ENCODE data around the gene LRRC8D. TPM values are rescaled to one million over a fixed set of nuclear protein-coding genes. Genes with fewer than 3 reads are reported as not detected.

Gene LRRC8D
- total and polyA plus RNA-seq, 2 of the 4 experiments (the other 2 are of a cell fraction) = 34.1 to 35.3 TPM

GRCh38 chr1:89959719-89960118 lies 138.9 kb downstream of the LRRC8D start:
- no CpG with 5 or more reads among the region's 2 CpGs for WGBS, 2 experiments (ENCODE audit: extremely low coverage in 2 of 2, insufficient read length in 1 of 2)

More at GRCh38 chr1:89959719-89960118, 138.9 kb downstream of the LRRC8D start:
- POLR2A ChIA-PET (ENCODE audit: unreplicated experiment) = no interaction called here
- Histone ChIP-seq H3K23ac (ENCODE audit: low read depth, low read length) (no peak overlapping the region), H3K56ac (ENCODE audit: extremely low read depth, insufficient read depth, low read length) (no peak overlapping the region), H2BK120ac (ENCODE audit: low read depth, low read length) (no peak overlapping the region), H3K18ac (ENCODE audit: low read depth, low read length) (no peak overlapping the region), H3K27ac (ENCODE audit: insufficient read depth, low read length) (no peak overlapping the region), H4K5ac (ENCODE audit: low read depth, low read length) (no peak overlapping the region), H3K79me1 (ENCODE audit: low read depth in 1 of 2, low read length in 2 of 2) (0 out of 4 replicates have a peak, but pooled peaks cover 0 to 5% of the 10 kb centered on the region in 2 experiments), H3K9me3 (ENCODE audit: control insufficient read depth, insufficient read depth, low read length) (peaks cover 2% of the 10 kb centered on the region; the same call in 1 of the 2 replicates), H3K4ac (ENCODE audit: low read depth, low read length) (no peak overlapping the region), H4K91ac (ENCODE audit: insufficient read depth, low read depth, low read length) (no peak overlapping the region), H3K36me3 (ENCODE audit: control insufficient read depth, insufficient read depth, low read length) (no peaks in the 10 kb centered on the region), H2BK5ac (ENCODE audit: low read depth, low read length, poor library complexity, severe bottlenecking) (no peak overlapping the region), H2AFZ (replicated peaks; ENCODE audit: low read length, poor library complexity) (no peak overlapping the region), H3K4me3 (ENCODE audit: insufficient read depth, low read depth, low read length) (no peak overlapping the region), H3K14ac (replicated peaks; ENCODE audit: low read depth, low read length) (no peak overlapping the region), H3K4me1 (ENCODE audit: control insufficient read depth, insufficient read depth, low read length) (peaks cover 6% of the 10 kb centered on the region), H4K8ac (ENCODE audit: low read depth in 2 of 2, low read length in 2 of 2) (no peak overlapping the region), H2BK15ac (ENCODE audit: low read depth, low read length) (no peak overlapping the region), H3K9ac (ENCODE audit: low read depth, low read length) (no peak overlapping the region), H2BK20ac (ENCODE audit: low read depth, low read length) (no peak overlapping the region), H2AK5ac (ENCODE audit: low read depth, low read length) (no peak overlapping the region), H4K20me1 (ENCODE audit: insufficient read depth, low read length) (0 out of 2 replicates have a peak, but pooled peaks cover 5% of the 10 kb centered on the region), H3K27me3 (ENCODE audit: control insufficient read depth, insufficient read depth, low read length) (no peaks in the 10 kb centered on the region), H3K4me2 (ENCODE audit: low read depth, low read length) (no peak overlapping the region), H3K9me1 (ENCODE audit: insufficient read depth, low read length) (peaks cover 8% of the 10 kb centered on the region), H2AK9ac (replicated peaks; ENCODE audit: low read depth, low read length, poor library complexity) (no peak overlapping the region)
- ATAC-seq (ENCODE audit: low read depth) = no peak
- no peak for DNase-seq
- intact Hi-C loops (cut with micrococcal nuclease) (no loop called here), in situ Hi-C loops (cut with MboI; ENCODE audit: low sequenced_read_pairs) (no loop called here), dilution Hi-C loops (cut with HindIII; ENCODE audit: low sequenced_read_pairs, unreplicated experiment) (no loop called here)
- CTCF ChIA-PET = no interaction called here
- no peak for TF ChIP-seq CHD1 (IDR thresholded peaks at IDR 0.05; ENCODE audit: low read depth, low read length)
- no peak for TF ChIP-seq USF2 (IDR thresholded peaks at IDR 0.05; ENCODE audit: low read depth, low read length)
- TF ChIP-seq FOS (IDR thresholded peaks at IDR 0.05; ENCODE audit: low read depth, low read length) = no peak
- no TSS peak for BruUV-seq (replicated peaks)
